Fibroblast of lung (primary cell): Measurements from ENCODE around the gene RMDN2. TPM values are rescaled to one million over a fixed set of nuclear protein-coding genes. Genes with fewer than 3 reads are reported as not detected.

Source experiments
- DNase-seq, 2 donors: peaks; one replicate each; pipeline versions ENCODE4 v3.0.0 to v3.0.0-alpha.2; 2010; ENCODE audit warnings: low read depth in 2 of 2
- H2AFZ ChIP-seq: 2 replicates; pipeline ENCODE4 v1.5.1; 2012; ENCODE audit warnings: low read length, control low read depth, inconsistent platforms
- H3K27ac ChIP-seq: 2 replicates; pipeline ENCODE4 v1.5.1; 2011; ENCODE audit warnings: low read length, control low read depth; ENCODE audit not compliant: insufficient read depth
- H3K27me3 ChIP-seq: 2 replicates; pipeline ENCODE4 v1.5.1; 2011; ENCODE audit warnings: mild to moderate bottlenecking, low read length; ENCODE audit not compliant: control insufficient read depth, insufficient read depth
- H3K36me3 ChIP-seq: 2 replicates; pipeline ENCODE4 v1.5.1; 2011; ENCODE audit warnings: low read length; ENCODE audit not compliant: control insufficient read depth, insufficient read depth
- H3K4me1 ChIP-seq: 2 replicates; pipeline ENCODE4 v1.5.1; 2011; ENCODE audit warnings: low read length; ENCODE audit not compliant: control insufficient read depth, insufficient read depth; ENCODE audit errors: extremely low read depth
- H3K4me2 ChIP-seq: 2 replicates; pipeline ENCODE4 v1.5.1; 2011; ENCODE audit warnings: low read length, control low read depth; ENCODE audit not compliant: insufficient read depth; ENCODE audit errors: extremely low read depth
- H3K4me3 ChIP-seq, 4 experiments: fragments of 200-600 bp in 1 of 4; sonication (generic) in 1 of 4; replicated peaks in 1 of 4; 2 replicates each; pipeline ENCODE4 v1.5.1; 2011 to 2016; ENCODE audit warnings: low read length in 4 of 4, low read depth in 3 of 4, mild to moderate bottlenecking in 3 of 4, control low read depth in 2 of 4, inconsistent platforms in 1 of 4, mixed read lengths in 1 of 4; ENCODE audit not compliant: insufficient read depth in 1 of 4; ENCODE audit errors: control extremely low read depth in 1 of 4
- H3K79me2 ChIP-seq: 2 replicates; pipeline ENCODE4 v1.5.1; 2012; ENCODE audit warnings: mild to moderate bottlenecking, low read length, inconsistent platforms; ENCODE audit not compliant: control insufficient read depth, insufficient read depth
- H3K9ac ChIP-seq: 2 replicates; pipeline ENCODE4 v1.5.1; 2011; ENCODE audit warnings: mild to moderate bottlenecking, low read length, control low read depth; ENCODE audit not compliant: insufficient read depth
- H3K9me3 ChIP-seq: 2 replicates; pipeline ENCODE4 v1.5.1; 2012; ENCODE audit warnings: low read depth, low read length; ENCODE audit not compliant: control insufficient read depth, insufficient read depth
- H4K20me1 ChIP-seq: 2 replicates; pipeline ENCODE4 v1.5.1; 2011; ENCODE audit warnings: low read length; ENCODE audit not compliant: control insufficient read depth, insufficient read depth; ENCODE audit errors: extremely low read depth
- EZH2 ChIP-seq: IDR thresholded peaks from 2 replicates; pipeline ENCODE4 v1.5.1; 2012; ENCODE audit warnings: low read length, control low read depth, mild to moderate bottlenecking; ENCODE audit errors: missing control alignments
- polyA plus RNA-seq, 2 donors: library from polyadenylated mRNA; depleted of rRNA in 1 of 2; stranded (reverse) in 1 of 2; unstranded in 1 of 2; fragments of >200 nt; gene quantifications; 2 replicates each; pipeline ENCODE4 v1.2.1, GENCODE V29; 2011 to 2012; ENCODE audit warnings: missing spikeins in 1 of 2
- total RNA-seq: library from RNA; depleted of rRNA; stranded (reverse); fragments of >200 nt; gene quantifications from 2 replicates; pipeline ENCODE4 v1.2.1, GENCODE V29; 2014
- TF ChIP-seq, protein P1 (sequence below), 2 donors: IDR thresholded peaks in 1 of 2; conservative IDR thresholded peaks in 1 of 2; 1 replicate in 1 of 2; 2 replicates in 1 of 2; pipeline ENCODE4 v1.5.1; 2011 to 2012; ENCODE audit warnings: low read length in 2 of 2, control low read depth in 1 of 2, inconsistent platforms in 1 of 2, low read depth in 1 of 2, mild to moderate bottlenecking in 1 of 2

RMDN2 gene
- total and polyA plus RNA-seq, 2 donors (not counting 1 experiment from before 2014, with no cell fraction given), result 5.4 to 9.2 TPM

DNA sequence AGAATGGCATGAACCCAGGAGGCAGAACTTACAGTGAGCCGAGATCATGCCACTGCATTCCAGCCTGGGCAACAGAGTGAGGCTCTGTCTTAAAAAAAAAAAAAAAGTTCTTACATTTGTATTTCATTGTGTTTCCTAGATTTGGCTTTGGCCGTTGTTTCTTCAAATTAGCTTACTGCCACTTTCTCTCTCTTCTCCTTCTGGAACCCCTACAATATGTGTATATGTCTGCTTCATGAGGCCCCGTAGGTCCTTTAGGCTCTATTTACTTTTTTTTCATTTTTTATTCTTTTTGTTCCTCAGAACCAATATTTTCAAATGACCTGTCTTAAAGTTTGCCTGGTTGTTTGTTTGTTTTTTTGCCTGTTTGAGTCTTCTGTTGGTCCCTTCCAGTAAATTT is 41.2 kb downstream of the RMDN2 start:
- Histone ChIP-seq H3K9ac (no peak overlapping the region), H3K4me1 (no peaks in the 10 kb centered on the region), H3K4me2 (no peak overlapping the region), H3K9me3 (no peaks in the 10 kb centered on the region), H3K4me3 (no peak overlapping the region), H3K27ac (no peak overlapping the region), H3K36me3 (no peaks in the 10 kb centered on the region), H2AFZ (no peak overlapping the region), H4K20me1 (no peaks in the 10 kb centered on the region), H3K79me2 (no peaks in the 10 kb centered on the region), H3K27me3 (no peaks in the 10 kb centered on the region)
- no peak for TF ChIP-seq EZH2
- TF ChIP-seq, protein P1, sequence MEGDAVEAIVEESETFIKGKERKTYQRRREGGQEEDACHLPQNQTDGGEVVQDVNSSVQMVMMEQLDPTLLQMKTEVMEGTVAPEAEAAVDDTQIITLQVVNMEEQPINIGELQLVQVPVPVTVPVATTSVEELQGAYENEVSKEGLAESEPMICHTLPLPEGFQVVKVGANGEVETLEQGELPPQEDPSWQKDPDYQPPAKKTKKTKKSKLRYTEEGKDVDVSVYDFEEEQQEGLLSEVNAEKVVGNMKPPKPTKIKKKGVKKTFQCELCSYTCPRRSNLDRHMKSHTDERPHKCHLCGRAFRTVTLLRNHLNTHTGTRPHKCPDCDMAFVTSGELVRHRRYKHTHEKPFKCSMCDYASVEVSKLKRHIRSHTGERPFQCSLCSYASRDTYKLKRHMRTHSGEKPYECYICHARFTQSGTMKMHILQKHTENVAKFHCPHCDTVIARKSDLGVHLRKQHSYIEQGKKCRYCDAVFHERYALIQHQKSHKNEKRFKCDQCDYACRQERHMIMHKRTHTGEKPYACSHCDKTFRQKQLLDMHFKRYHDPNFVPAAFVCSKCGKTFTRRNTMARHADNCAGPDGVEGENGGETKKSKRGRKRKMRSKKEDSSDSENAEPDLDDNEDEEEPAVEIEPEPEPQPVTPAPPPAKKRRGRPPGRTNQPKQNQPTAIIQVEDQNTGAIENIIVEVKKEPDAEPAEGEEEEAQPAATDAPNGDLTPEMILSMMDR (conservative IDR thresholded peaks at IDR 0.05 in 1 of 2, IDR thresholded peaks at IDR 0.05 in 1 of 2; ENCODE audit: low read depth in 1 of 2, low read length in 2 of 2), result no peak
- no peak for DNase-seq

DNA sequence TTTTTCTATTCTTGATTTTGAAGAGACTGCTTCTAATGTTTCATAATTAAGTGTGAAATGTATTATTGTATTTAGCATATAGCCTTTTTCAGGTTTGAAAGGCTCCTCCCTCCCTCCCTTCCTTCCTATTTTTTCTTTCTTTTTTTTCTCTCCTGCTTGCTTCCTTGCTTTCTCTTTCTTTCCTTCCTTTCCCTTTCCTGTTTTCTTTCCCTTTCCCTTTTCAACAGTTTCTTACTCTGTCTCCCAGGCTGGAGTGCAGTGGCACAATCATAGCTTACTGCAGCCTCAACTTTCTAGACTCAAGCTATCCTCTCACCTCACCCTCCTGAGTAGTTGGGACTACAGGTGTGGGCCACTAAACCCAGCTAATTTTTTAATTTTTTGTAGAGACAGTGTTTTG is 44.6 kb downstream of the RMDN2 start:
- DNase-seq, result no peak
- Histone ChIP-seq H4K20me1 (no peaks in the 10 kb centered on the region), H3K4me2 (no peak overlapping the region), H3K9me3 (no peaks in the 10 kb centered on the region), H3K36me3 (no peaks in the 10 kb centered on the region), H3K79me2 (no peaks in the 10 kb centered on the region), H3K4me3 (no peak overlapping the region), H3K27me3 (no peaks in the 10 kb centered on the region), H3K27ac (no peak overlapping the region), H3K9ac (no peak overlapping the region), H3K4me1 (no peaks in the 10 kb centered on the region), H2AFZ (no peak overlapping the region)
- TF ChIP-seq EZH2, result no peak
- TF ChIP-seq, protein P1 (conservative IDR thresholded peaks at IDR 0.05 in 1 of 2, IDR thresholded peaks at IDR 0.05 in 1 of 2; ENCODE audit: low read depth in 1 of 2, low read length in 2 of 2), result no peak

DNA sequence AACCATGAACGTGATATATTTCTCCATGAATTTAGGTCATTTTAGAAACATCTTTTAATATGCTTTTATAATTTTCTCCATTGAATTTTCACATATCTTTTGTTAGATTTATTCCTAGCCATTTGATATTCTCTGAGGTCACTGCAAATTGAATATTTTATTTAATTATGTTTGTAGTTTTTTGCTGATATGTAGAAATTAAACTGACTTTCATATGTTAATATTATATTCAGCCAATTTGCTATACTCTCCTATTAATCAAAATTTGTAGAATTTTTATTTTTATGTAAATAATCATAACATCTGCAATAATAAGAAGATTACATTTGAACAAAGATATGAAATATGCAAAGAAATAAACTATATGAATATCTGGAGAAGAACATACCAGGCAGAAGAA is 46.9 kb downstream of the RMDN2 start:
- no peak overlapping the region for H3K4me2 ChIP-seq
- H3K36me3 ChIP-seq, result no peaks in the 10 kb centered on the region
- DNase-seq, result no peak
- H2AFZ ChIP-seq, result no peak overlapping the region
- no peak overlapping the region for H3K27ac ChIP-seq
- no peaks in the 10 kb centered on the region for H3K4me1 ChIP-seq
- no peak overlapping the region for H3K4me3 ChIP-seq
- TF ChIP-seq, protein P1 (conservative IDR thresholded peaks at IDR 0.05 in 1 of 2, IDR thresholded peaks at IDR 0.05 in 1 of 2; ENCODE audit: low read depth in 1 of 2, low read length in 2 of 2), result no peak
- no peak for TF ChIP-seq EZH2
- no peaks in the 10 kb centered on the region for H3K27me3 ChIP-seq
- H4K20me1 ChIP-seq, result no peaks in the 10 kb centered on the region
- no peak overlapping the region for H3K9ac ChIP-seq
- H3K9me3 ChIP-seq, result no peaks in the 10 kb centered on the region
- no peaks in the 10 kb centered on the region for H3K79me2 ChIP-seq
